ENCODE results near the gene RBM39. TPM values are rescaled to one million over a fixed set of nuclear protein-coding genes. Genes with fewer than 3 reads are reported as not detected.

RBM39 gene
- total and polyA plus RNA-seq, 2 of the 13 experiments (the other 11 are each of a cell fraction or from before 2014, with no cell fraction given) = 788 to 920 TPM

DNA sequence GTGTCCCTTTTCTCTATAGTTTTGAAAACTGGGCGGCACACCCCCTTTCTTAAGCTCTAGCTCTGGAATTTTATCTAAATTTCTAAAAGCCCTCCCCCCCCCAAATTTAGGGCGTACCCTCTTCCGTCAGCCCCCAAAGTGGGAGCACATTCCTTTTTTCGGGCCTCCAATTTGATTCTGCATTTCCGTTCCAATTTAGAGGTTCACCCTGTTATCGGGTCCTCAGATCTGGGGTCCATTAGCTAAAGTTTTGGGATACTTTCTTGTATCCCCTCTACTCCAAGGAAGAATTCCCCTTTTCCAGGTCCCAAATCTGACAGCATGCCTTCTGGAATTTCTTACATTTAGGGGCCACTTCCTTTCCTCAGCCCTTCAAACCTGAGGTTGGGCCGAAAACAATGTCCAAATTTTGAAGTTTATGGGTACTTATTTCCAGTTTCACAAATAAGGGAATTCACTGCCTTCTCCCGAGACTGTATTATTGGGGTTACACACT is 30.6 kb upstream of the RBM39 start (continued):
- TF ChIP-seq, protein P1, sequence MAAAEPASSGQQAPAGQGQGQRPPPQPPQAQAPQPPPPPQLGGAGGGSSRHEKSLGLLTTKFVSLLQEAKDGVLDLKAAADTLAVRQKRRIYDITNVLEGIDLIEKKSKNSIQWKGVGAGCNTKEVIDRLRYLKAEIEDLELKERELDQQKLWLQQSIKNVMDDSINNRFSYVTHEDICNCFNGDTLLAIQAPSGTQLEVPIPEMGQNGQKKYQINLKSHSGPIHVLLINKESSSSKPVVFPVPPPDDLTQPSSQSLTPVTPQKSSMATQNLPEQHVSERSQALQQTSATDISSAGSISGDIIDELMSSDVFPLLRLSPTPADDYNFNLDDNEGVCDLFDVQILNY (CRISPR knock-in tag; conservative IDR thresholded peaks at IDR 0.05) = no peak
- no peak for TF ChIP-seq ISX (CRISPR knock-in tag; conservative IDR thresholded peaks at IDR 0.05)
- TF ChIP-seq NFRKB (IDR thresholded peaks at IDR 0.05) = no peak
- TF ChIP-seq, protein P2, sequence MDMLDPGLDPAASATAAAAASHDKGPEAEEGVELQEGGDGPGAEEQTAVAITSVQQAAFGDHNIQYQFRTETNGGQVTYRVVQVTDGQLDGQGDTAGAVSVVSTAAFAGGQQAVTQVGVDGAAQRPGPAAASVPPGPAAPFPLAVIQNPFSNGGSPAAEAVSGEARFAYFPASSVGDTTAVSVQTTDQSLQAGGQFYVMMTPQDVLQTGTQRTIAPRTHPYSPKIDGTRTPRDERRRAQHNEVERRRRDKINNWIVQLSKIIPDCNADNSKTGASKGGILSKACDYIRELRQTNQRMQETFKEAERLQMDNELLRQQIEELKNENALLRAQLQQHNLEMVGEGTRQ (IDR thresholded peaks at IDR 0.05; ENCODE audit: low read depth, low read length) = no peak
- TF ChIP-seq, protein P2 (CRISPR knock-in tag; IDR thresholded peaks at IDR 0.05; ENCODE audit: borderline replicate concordance) = peak; percentile 44
- no peak; the same call in 1 of the 2 replicates for TF ChIP-seq ZNF225 (CRISPR knock-in tag; IDR thresholded peaks at IDR 0.05)
- TF ChIP-seq, protein P3, sequence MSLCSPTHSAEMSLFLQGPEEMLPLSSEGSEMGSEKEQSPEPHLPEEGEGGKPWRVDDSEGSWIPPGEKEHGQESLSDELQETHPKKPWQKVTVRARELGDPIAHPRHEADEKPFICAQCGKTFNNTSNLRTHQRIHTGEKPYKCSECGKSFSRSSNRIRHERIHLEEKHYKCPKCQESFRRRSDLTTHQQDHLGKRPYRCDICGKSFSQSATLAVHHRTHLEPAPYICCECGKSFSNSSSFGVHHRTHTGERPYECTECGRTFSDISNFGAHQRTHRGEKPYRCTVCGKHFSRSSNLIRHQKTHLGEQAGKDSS (CRISPR knock-in tag; IDR thresholded peaks at IDR 0.05; ENCODE audit: borderline replicate concordance, low read depth) = no peak
- TF ChIP-seq ZNF775 (CRISPR knock-in tag; IDR thresholded peaks at IDR 0.05; ENCODE audit: borderline replicate concordance) = no peak
- TF ChIP-seq SCMH1 (CRISPR knock-in tag; IDR thresholded peaks at IDR 0.05; ENCODE audit: borderline replicate concordance) = no peak
- TF ChIP-seq THYN1 (CRISPR knock-in tag; IDR thresholded peaks at IDR 0.05; ENCODE audit: borderline replicate concordance, low read depth) = 0 out of 2 replicates have a peak, but pooled peaks have one; percentile 84
- TF ChIP-seq, protein P4, sequence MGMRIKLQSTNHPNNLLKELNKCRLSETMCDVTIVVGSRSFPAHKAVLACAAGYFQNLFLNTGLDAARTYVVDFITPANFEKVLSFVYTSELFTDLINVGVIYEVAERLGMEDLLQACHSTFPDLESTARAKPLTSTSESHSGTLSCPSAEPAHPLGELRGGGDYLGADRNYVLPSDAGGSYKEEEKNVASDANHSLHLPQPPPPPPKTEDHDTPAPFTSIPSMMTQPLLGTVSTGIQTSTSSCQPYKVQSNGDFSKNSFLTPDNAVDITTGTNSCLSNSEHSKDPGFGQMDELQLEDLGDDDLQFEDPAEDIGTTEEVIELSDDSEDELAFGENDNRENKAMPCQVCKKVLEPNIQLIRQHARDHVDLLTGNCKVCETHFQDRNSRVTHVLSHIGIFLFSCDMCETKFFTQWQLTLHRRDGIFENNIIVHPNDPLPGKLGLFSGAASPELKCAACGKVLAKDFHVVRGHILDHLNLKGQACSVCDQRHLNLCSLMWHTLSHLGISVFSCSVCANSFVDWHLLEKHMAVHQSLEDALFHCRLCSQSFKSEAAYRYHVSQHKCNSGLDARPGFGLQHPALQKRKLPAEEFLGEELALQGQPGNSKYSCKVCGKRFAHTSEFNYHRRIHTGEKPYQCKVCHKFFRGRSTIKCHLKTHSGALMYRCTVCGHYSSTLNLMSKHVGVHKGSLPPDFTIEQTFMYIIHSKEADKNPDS (CRISPR knock-in tag; IDR thresholded peaks at IDR 0.05) = no peak
- 0 out of 2 replicates have a peak, but pooled peaks have one; percentile 62 for TF ChIP-seq FLYWCH1 (CRISPR knock-in tag; IDR thresholded peaks at IDR 0.05)
- no peak for TF ChIP-seq MED1 (CRISPR knock-in tag; IDR thresholded peaks at IDR 0.05)
- no peak for TF ChIP-seq SOX5 (CRISPR knock-in tag; IDR thresholded peaks at IDR 0.05; ENCODE audit: borderline replicate concordance)
- peak; percentile 10; the same call in 1 of the 2 replicates for TF ChIP-seq GATAD2A (CRISPR knock-in tag; IDR thresholded peaks at IDR 0.05)
- 0 out of 2 replicates have a peak, but pooled peaks have one; percentile 17 for TF ChIP-seq SSRP1 (CRISPR knock-in tag; IDR thresholded peaks at IDR 0.05)
- no peak; the same call in 1 of the 2 replicates for TF ChIP-seq ARID2 (CRISPR knock-in tag; IDR thresholded peaks at IDR 0.05; ENCODE audit: borderline replicate concordance)
- TF ChIP-seq SAFB2 (CRISPR knock-in tag; IDR thresholded peaks at IDR 0.05; ENCODE audit: borderline replicate concordance, low read depth) = 0 out of 2 replicates have a peak, but pooled peaks have one; percentile 2
- no peak for TF ChIP-seq DNMT3B (CRISPR knock-in tag; conservative IDR thresholded peaks at IDR 0.05)
- no peak for TF ChIP-seq ZFP90 (CRISPR knock-in tag; IDR thresholded peaks at IDR 0.05; ENCODE audit: borderline replicate concordance)
- TF ChIP-seq ZNF614 (CRISPR knock-in tag; IDR thresholded peaks at IDR 0.05; ENCODE audit: borderline replicate concordance) = no peak; the same call in 1 of the 2 replicates
- TF ChIP-seq RARG (CRISPR knock-in tag; IDR thresholded peaks at IDR 0.05; ENCODE audit: low read depth) = no peak
- TF ChIP-seq, protein P5, sequence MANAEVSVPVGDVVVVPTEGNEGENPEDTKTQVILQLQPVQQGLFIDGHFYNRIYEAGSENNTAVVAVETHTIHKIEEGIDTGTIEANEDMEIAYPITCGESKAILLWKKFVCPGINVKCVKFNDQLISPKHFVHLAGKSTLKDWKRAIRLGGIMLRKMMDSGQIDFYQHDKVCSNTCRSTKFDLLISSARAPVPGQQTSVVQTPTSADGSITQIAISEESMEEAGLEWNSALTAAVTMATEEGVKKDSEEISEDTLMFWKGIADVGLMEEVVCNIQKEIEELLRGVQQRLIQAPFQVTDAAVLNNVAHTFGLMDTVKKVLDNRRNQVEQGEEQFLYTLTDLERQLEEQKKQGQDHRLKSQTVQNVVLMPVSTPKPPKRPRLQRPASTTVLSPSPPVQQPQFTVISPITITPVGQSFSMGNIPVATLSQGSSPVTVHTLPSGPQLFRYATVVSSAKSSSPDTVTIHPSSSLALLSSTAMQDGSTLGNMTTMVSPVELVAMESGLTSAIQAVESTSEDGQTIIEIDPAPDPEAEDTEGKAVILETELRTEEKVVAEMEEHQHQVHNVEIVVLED (CRISPR knock-in tag; IDR thresholded peaks at IDR 0.05; ENCODE audit: borderline replicate concordance) = no peak
- no peak for TF ChIP-seq PHF8 (CRISPR knock-in tag; IDR thresholded peaks at IDR 0.05)
